Memory B cell (primary cell): ENCODE results near the gene SCML1.

Experiments
- ATAC-seq: fragments of 150-1000 bp; cut with Tn5 transposase; 2 replicates; pipeline ENCODE4 v1.10.0; 2021; ENCODE audit warnings: low read depth, mild to moderate bottlenecking, moderate library complexity
- DNase-seq, 2 donors: peaks; one replicate each; pipeline ENCODE4 v3.0.0; 2022; ENCODE audit warnings: low spot score in 2 of 2
- H3K27ac Mint-ChIP-seq: one replicate; pipeline ENCODE4 v1.8.0; 2022; ENCODE audit warnings: mild to moderate bottlenecking, moderate library complexity, mixed read lengths
- H3K27me3 Mint-ChIP-seq: one replicate; pipeline ENCODE4 v1.8.0; 2022; ENCODE audit warnings: mixed read lengths
- H3K36me3 Mint-ChIP-seq: one replicate; pipeline ENCODE4 v1.8.0; 2022; ENCODE audit warnings: mild to moderate bottlenecking, mixed read lengths
- H3K4me1 Mint-ChIP-seq: one replicate; pipeline ENCODE4 v1.8.0; 2022; ENCODE audit warnings: mixed read lengths
- H3K4me3 Mint-ChIP-seq: one replicate; pipeline ENCODE4 v1.8.0; 2022; ENCODE audit warnings: mild to moderate bottlenecking, moderate library complexity, mixed read lengths
- H3K9me3 Mint-ChIP-seq: one replicate; pipeline ENCODE4 v1.8.0; 2022; ENCODE audit warnings: mixed read lengths

The SCML1 gene

DNA sequence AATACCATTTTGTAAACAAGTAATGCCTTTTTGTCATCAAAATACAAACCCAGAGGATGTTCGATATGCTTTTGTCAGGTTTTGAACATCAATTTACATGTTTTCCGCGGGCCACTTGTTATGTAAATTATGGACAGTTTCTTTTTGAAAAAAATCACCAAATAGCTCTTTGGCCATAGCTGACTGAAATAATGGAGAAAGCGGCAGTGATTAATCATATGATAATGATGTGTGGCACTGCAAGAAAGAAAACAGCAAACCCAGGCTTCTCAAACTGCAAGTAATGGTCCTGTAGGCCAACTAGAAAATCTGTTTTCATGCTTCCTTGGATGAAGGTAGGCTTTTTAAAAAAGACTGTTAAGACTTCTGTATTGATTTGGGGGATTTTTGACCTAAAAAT, 15.6 kb upstream of the SCML1 start:
- peaks cover 9% of the 10 kb centered on the region for H3K27me3 Mint-ChIP-seq
- DNase-seq (no peak), ATAC-seq (no peak)
- peaks cover 7% of the 10 kb centered on the region for H3K9me3 Mint-ChIP-seq
- H3K27ac Mint-ChIP-seq = no peak overlapping the region
- H3K4me3 Mint-ChIP-seq = no peak overlapping the region
- H3K36me3 Mint-ChIP-seq = no peaks in the 10 kb centered on the region
- no peaks in the 10 kb centered on the region for H3K4me1 Mint-ChIP-seq

GRCh38 chrX:17725181-17725580, 12.1 kb upstream of the SCML1 start:
- ATAC-seq (no peak), DNase-seq (no peak)
- peaks cover 7% of the 10 kb centered on the region for H3K27me3 Mint-ChIP-seq
- H3K9me3 Mint-ChIP-seq = no peaks in the 10 kb centered on the region
- no peaks in the 10 kb centered on the region for H3K4me1 Mint-ChIP-seq
- H3K27ac Mint-ChIP-seq = no peak overlapping the region
- no peaks in the 10 kb centered on the region for H3K36me3 Mint-ChIP-seq
- no peak overlapping the region for H3K4me3 Mint-ChIP-seq

DNA sequence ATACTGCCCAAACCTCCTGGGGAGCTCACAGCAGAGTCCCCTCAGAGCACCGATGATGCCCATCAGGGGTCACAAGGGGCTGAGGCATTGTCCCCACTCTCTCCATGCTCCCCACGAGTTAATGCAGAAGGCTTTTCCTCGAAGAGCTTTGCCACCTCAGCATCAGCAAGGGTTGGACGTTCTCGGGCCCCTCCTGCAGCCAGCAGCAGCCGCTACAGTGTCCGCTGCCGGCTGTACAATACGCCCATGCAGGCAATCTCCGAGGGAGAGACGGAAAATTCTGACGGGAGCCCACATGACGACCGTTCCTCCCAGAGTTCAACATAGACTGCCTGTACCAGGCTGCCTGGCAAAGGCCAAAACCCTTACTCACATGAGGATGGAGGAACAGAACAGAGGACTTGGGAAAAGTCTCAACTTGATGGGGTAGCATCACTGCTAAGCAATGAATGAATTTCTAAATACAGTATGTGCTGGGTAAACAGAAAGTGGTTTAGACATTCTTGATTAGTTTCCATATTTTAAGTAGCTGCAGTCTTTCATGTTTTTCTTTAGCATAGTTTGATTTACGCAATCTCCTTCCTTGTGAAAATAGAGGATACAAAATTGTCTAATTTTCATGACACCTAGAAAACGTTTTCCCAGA, 5.0 kb upstream of the SCML1 start:
- H3K4me1 Mint-ChIP-seq = no peaks in the 10 kb centered on the region
- DNase-seq (no peak), ATAC-seq (no peak)
- H3K4me3 Mint-ChIP-seq = no peak overlapping the region
- H3K36me3 Mint-ChIP-seq = no peaks in the 10 kb centered on the region
- H3K27ac Mint-ChIP-seq = no peak overlapping the region
- no peaks in the 10 kb centered on the region for H3K9me3 Mint-ChIP-seq
- H3K27me3 Mint-ChIP-seq = peaks cover 5% of the 10 kb centered on the region

DNA sequence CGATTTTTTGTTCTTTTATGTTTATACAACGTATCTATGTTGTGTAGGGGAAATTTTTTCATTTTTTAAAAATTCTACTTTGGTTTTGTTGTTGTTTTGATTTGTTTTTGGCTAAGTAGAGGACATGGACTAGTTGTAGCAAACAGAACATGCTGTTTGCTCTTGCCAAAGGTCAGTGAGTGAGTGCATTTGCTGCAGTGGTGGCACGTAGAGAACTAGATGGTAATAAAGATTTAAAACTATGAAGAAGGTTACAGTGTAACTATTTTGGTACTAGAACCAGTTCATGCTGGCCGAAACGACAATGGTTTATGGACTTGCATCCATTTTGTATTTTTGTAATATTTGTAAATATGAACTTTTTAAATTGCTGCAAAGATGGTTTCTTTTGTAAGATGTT, 1.9 kb upstream of the SCML1 start:
- no peak for ATAC-seq
- H3K4me3 Mint-ChIP-seq = no peak overlapping the region

GRCh38 chrX:17736478-17736855, 826 bp upstream of the SCML1 start:
- H3K36me3 Mint-ChIP-seq = peaks cover 2% of the 10 kb centered on the region
- H3K9me3 Mint-ChIP-seq = no peaks in the 10 kb centered on the region
- peaks cover 4% of the 10 kb centered on the region for H3K27me3 Mint-ChIP-seq
- no peak for ATAC-seq
- peaks cover 6% of the 10 kb centered on the region for H3K4me1 Mint-ChIP-seq
- H3K4me3 Mint-ChIP-seq = peak overlapping the region; percentile 92
- peak overlapping the region; percentile 20 for H3K27ac Mint-ChIP-seq
- DNase-seq = no peak

More for the DNA sequence above, 1.9 kb upstream of the SCML1 start:
- H3K27me3 Mint-ChIP-seq = peaks cover 4% of the 10 kb centered on the region
- no peaks in the 10 kb centered on the region for H3K9me3 Mint-ChIP-seq
- peaks cover 6% of the 10 kb centered on the region for H3K4me1 Mint-ChIP-seq
- no peak for DNase-seq
- H3K27ac Mint-ChIP-seq = no peak overlapping the region
- H3K36me3 Mint-ChIP-seq = peaks cover 2% of the 10 kb centered on the region

- ATAC-seq (peak; percentile 4), DNase-seq (no peak)
- Mint-ChIP-seq H3K27me3 (peaks cover 4% of the 10 kb centered on the region), H3K27ac (peak overlapping the region; percentile 89), H3K9me3 (no peaks in the 10 kb centered on the region), H3K4me3 (peak overlapping the region; percentile 92), H3K4me1 (peaks cover 6% of the 10 kb centered on the region), H3K36me3 (peaks cover 2% of the 10 kb centered on the region)
These were observed 355 bp downstream of the SCML1 start for GRCh38 chrX:17737710-17737985.

DNA sequence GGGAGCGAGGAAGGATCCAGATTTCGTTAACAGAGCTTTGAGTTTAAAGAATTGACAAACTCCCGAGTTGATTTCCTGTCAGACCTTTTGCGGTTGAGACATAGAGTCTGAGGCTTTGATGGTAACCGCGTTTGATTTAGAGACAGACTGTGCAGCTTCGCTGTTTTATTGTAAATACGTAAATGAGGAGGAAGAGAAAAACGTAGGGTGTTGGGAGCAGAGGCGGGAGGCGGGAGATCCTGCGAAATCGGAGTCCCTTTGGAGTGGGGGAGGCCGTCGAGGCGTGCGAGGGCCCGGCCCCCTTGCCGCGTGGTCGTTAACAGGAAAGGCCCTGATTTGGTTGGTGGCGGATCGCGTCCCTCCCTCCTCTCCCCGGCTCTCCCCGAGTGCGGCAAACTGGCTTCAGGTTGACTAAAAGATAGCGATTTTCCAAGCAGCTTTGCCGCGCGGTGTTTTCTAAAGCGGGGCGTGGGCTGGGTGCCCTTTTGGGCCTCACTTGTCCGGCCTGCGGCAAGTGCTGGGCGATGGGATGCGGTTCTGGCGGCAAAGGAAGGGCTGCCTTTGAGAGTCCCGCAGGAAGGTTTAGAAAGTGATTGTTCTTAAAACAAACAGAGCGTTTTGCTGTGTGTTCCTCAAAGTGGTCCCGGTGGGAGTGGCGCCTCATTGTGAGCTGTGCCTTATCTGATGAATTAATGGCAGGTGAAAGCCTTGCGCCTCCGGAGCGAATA, 857 bp downstream of the SCML1 start:
- H3K9me3 Mint-ChIP-seq = no peaks in the 10 kb centered on the region
- H3K27ac Mint-ChIP-seq = peak overlapping the region; percentile 89
- H3K4me3 Mint-ChIP-seq = peak overlapping the region; percentile 92
- peaks cover 2% of the 10 kb centered on the region for H3K36me3 Mint-ChIP-seq
- peak; percentile 25 for ATAC-seq
- peaks cover 6% of the 10 kb centered on the region for H3K4me1 Mint-ChIP-seq
- peak; percentile 3 to 21 for DNase-seq
- peaks cover 4% of the 10 kb centered on the region for H3K27me3 Mint-ChIP-seq

DNA sequence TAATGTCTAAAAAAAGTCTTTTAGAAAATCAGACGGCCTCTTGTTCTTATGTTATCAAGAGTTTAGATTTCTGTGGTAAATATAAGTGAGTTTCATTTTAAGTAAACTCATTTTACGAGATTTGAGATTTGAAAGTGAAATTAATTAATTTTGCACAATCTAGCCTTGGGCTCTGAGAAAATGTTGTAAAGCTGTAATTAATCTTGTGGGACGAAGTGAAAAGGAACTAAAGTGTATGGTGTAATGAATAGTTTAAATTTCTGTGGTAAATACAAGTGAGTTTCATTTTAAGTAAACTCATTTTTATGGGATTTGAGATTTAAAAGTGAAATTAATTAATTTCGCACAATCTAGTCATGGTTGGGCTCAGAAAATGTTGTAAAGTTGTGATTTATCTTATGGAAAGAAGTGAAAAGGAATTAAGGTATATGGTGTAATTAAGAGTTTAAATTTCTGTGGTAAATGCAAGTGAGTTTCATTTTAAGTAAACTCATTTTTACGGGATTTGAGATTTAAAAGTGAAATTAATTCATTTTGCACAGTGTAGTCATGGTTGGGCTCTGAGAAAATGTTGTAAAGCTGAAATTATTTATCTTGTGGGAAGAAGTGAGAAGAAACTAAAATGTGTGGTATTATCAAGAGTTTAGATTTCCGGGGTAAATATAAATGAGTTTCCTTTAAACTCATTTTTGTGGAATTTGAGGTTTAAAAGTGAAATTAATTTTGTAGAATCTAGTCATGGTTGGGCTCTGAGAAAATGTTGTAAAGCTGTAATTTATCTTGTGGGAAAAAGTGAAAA, 1.6 kb downstream of the SCML1 start:
- no peak for DNase-seq
- Mint-ChIP-seq H3K27me3 (peaks cover 3% of the 10 kb centered on the region), H3K4me3 (peak overlapping the region; percentile 92), H3K4me1 (peaks cover 6% of the 10 kb centered on the region), H3K27ac (peak overlapping the region; percentile 35), H3K36me3 (peaks cover 2% of the 10 kb centered on the region), H3K9me3 (no peaks in the 10 kb centered on the region)
- no peak for ATAC-seq

GRCh38 chrX:17740137-17741122, 3.1 kb downstream of the SCML1 start:
- no peak for DNase-seq
- no peak for ATAC-seq
- H3K4me3 Mint-ChIP-seq = no peak overlapping the region
- H3K4me1 Mint-ChIP-seq = peaks cover 6% of the 10 kb centered on the region
- no peaks in the 10 kb centered on the region for H3K9me3 Mint-ChIP-seq
- no peak overlapping the region for H3K27ac Mint-ChIP-seq
- peaks cover 2% of the 10 kb centered on the region for H3K36me3 Mint-ChIP-seq
- no peaks in the 10 kb centered on the region for H3K27me3 Mint-ChIP-seq

- Mint-ChIP-seq H3K4me3 (no peak overlapping the region), H3K36me3 (peaks cover 2% of the 10 kb centered on the region), H3K9me3 (no peaks in the 10 kb centered on the region), H3K4me1 (peaks cover 6% of the 10 kb centered on the region), H3K27ac (no peak overlapping the region), H3K27me3 (no peaks in the 10 kb centered on the region)
- DNase-seq (no peak), ATAC-seq (no peak)
These were observed 3.8 kb downstream of the SCML1 start for GRCh38 chrX:17741123-17741511.

DNA sequence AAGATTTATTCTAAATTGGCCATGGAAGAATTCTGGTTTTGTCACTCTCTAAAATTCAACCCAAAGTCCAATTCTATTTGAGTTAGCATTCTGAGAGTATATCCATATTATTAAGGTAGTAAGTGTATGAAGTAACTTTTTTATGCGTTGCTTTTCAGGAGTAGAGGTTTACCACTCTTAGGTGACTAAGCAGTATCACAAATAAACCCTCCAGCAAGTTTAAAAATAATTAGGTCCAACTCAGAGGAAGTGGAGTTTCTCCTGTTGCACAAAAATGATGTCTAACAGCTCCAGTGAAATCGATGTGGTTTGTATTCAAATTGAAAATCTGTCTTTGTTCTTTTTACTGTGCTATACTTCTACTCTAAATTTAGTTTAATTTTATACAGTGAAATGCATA, 6.6 kb downstream of the SCML1 start:
- peaks cover under 1% of the 10 kb centered on the region for H3K4me1 Mint-ChIP-seq
- H3K27ac Mint-ChIP-seq = no peak overlapping the region
- peaks cover 3% of the 10 kb centered on the region for H3K27me3 Mint-ChIP-seq
- no peak for DNase-seq
- H3K9me3 Mint-ChIP-seq = no peaks in the 10 kb centered on the region
- no peaks in the 10 kb centered on the region for H3K36me3 Mint-ChIP-seq
- H3K4me3 Mint-ChIP-seq = no peak overlapping the region
- no peak for ATAC-seq

GRCh38 chrX:17744896-17745523, 7.7 kb downstream of the SCML1 start:
- DNase-seq = no peak
- peaks cover 3% of the 10 kb centered on the region for H3K27me3 Mint-ChIP-seq
- H3K4me3 Mint-ChIP-seq = no peak overlapping the region
- no peak overlapping the region for H3K27ac Mint-ChIP-seq
- no peaks in the 10 kb centered on the region for H3K36me3 Mint-ChIP-seq
- no peaks in the 10 kb centered on the region for H3K9me3 Mint-ChIP-seq
- ATAC-seq = no peak
- H3K4me1 Mint-ChIP-seq = no peaks in the 10 kb centered on the region

- Mint-ChIP-seq H3K36me3 (no peaks in the 10 kb centered on the region), H3K27me3 (peaks cover 3% of the 10 kb centered on the region), H3K9me3 (no peaks in the 10 kb centered on the region), H3K4me1 (no peaks in the 10 kb centered on the region), H3K4me3 (no peak overlapping the region), H3K27ac (no peak overlapping the region)
- DNase-seq (no peak), ATAC-seq (no peak)
These were observed 10.4 kb downstream of the SCML1 start for GRCh38 chrX:17747692-17748091.
